SK-N-MC (cell line): Measurements from ENCODE around the gene KATNB1.

Experiments used
- FOXP2 ChIP-seq: optimal IDR thresholded peaks from 2 replicates; pipeline ENCODE3; 2011; ENCODE audit warnings: mild to moderate bottlenecking, moderate library complexity; ENCODE audit not compliant: insufficient read depth; ENCODE audit errors: extremely low read length, control extremely low read depth
- POLR2AphosphoS5 ChIP-seq: IDR thresholded peaks from 2 replicates; pipeline ENCODE4 v1.6.1; 2012; ENCODE audit warnings: mild to moderate bottlenecking, low read depth, low read length, borderline replicate concordance

- no peak for TF ChIP-seq FOXP2
- no peak for TF ChIP-seq POLR2AphosphoS5
These were observed 16.6 kb downstream of the KATNB1 start for GRCh38 chr16:57752203-57752580.
